ENCODE measurements around the gene LRIT1.

DNA sequence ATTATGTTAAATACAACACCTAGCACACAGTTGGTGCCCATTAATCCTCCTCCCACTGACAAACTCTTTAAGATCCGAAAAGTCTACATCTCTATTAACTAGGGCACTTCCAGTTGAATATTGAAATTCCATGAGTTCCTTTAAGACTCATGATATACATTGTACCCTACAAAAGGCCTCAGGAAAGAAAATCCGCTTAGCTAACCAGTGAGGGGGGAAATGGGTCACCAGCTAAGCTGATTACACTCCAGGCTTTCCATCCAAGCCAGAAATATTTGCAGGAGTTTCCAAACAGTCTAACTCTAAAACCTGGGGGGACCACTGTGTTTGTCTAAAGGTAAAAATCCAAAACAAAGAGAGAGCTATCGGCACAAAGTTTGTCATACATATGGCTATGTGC lies 14.7 kb downstream of the LRIT1 start:
- TF ChIP-seq, protein P1, sequence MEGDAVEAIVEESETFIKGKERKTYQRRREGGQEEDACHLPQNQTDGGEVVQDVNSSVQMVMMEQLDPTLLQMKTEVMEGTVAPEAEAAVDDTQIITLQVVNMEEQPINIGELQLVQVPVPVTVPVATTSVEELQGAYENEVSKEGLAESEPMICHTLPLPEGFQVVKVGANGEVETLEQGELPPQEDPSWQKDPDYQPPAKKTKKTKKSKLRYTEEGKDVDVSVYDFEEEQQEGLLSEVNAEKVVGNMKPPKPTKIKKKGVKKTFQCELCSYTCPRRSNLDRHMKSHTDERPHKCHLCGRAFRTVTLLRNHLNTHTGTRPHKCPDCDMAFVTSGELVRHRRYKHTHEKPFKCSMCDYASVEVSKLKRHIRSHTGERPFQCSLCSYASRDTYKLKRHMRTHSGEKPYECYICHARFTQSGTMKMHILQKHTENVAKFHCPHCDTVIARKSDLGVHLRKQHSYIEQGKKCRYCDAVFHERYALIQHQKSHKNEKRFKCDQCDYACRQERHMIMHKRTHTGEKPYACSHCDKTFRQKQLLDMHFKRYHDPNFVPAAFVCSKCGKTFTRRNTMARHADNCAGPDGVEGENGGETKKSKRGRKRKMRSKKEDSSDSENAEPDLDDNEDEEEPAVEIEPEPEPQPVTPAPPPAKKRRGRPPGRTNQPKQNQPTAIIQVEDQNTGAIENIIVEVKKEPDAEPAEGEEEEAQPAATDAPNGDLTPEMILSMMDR (conservative IDR thresholded peaks at IDR 0.05; ENCODE audit: low read depth, low read length) = no peak
- TF ChIP-seq EZH2 (IDR thresholded peaks at IDR 0.05; ENCODE audit: borderline replicate concordance, low read depth, low read length, poor library complexity, severe bottlenecking) = no peak

Measured in A673 (cell line).